ENCODE data around the gene TUBA4B. TPM values are rescaled to one million over a fixed set of nuclear protein-coding genes. Genes with fewer than 3 reads are reported as not detected.
A peak's percentile ranks its signal among the peaks of the same experiment; 100 is the strongest.

TUBA4B gene
- total RNA-seq, 1 experiment from 2014 or later: not detected

- no peak overlapping the region for H2AK5ac ChIP-seq (ENCODE audit: insufficient read length, low read length)
- no peak overlapping the region for H2AFZ ChIP-seq (ENCODE audit: low read length)
- no peak overlapping the region for H3K4ac ChIP-seq (ENCODE audit: low read depth, low read length)
- no CpG with 5 or more reads among the region's 17 CpGs for WGBS (ENCODE audit: extremely low coverage, insufficient read length, low lambda C conversion rate)
- no peaks in the 10 kb centered on the region for H4K20me1 ChIP-seq (ENCODE audit: control insufficient read depth, insufficient read depth, insufficient read length)
- no peak overlapping the region for H2BK5ac ChIP-seq (ENCODE audit: insufficient read length, low read length)
- no peaks in the 10 kb centered on the region for H3K9me3 ChIP-seq (ENCODE audit: control insufficient read depth, low read depth, low read length)
- Mint-ChIP-seq H3K4me1 (peaks cover 7 to 12% of the 10 kb centered on the region in 2 experiments), H3K9me3 (no peaks in the 10 kb centered on the region), H3K27ac (peak overlapping the region; percentile 14 to 78 (median 46); a peak in 3 of 7 replicates), H3K27me3 (ENCODE audit: low read depth) (peaks cover under 1% of the 10 kb centered on the region; the same call in 1 of the 2 replicates), H3K36me3 (ENCODE audit: insufficient read depth in 1 of 3, low read depth in 3 of 3) (peaks cover 3 to 26% (median 16%) of the 10 kb centered on the region in 3 experiments; a peak in 6 of 7 replicates), H3K4me3 (peak overlapping the region in 1 of 2 experiments; percentile 20; a peak in 2 of 5 replicates)
- no peak overlapping the region for H2BK12ac ChIP-seq (ENCODE audit: insufficient read length, low read depth, low read length)
- no peak overlapping the region for H4K5ac ChIP-seq (ENCODE audit: insufficient read length, low read depth, low read length)
- H3K9ac ChIP-seq (ENCODE audit: extremely low read depth, insufficient read length, low read length): no peak overlapping the region
- H3K79me1 ChIP-seq (ENCODE audit: insufficient read depth, low read depth, low read length, poor library complexity, severe bottlenecking): no peaks in the 10 kb centered on the region
- H4K91ac ChIP-seq (ENCODE audit: insufficient read length, low read depth, low read length): no peak overlapping the region
- H2BK15ac ChIP-seq (ENCODE audit: low read depth, low read length): no peak overlapping the region
- no peaks in the 10 kb centered on the region; the same call in 1 of the 2 replicates for H3K4me1 ChIP-seq (ENCODE audit: insufficient read depth, low read length)
- no peak overlapping the region for H3K18ac ChIP-seq (ENCODE audit: insufficient read length, low read depth, low read length)
- no peak overlapping the region for H3K14ac ChIP-seq (ENCODE audit: insufficient read depth, low read length)
- no peak overlapping the region for H3K56ac ChIP-seq (ENCODE audit: insufficient read length, low read depth, low read length)
- DNase-seq: peak; percentile 88
- H2BK120ac ChIP-seq (ENCODE audit: low read depth, low read length, poor library complexity, severe bottlenecking): no peak overlapping the region
- no peak overlapping the region for H4K8ac ChIP-seq (replicated peaks; ENCODE audit: insufficient read length, low read depth, low read length)
- H3K23me2 ChIP-seq (ENCODE audit: insufficient read length, low read depth, low read length, poor library complexity, severe bottlenecking): no peaks in the 10 kb centered on the region
- no peak overlapping the region for H3K23ac ChIP-seq (ENCODE audit: insufficient read length, low read depth, low read length)
- no peak overlapping the region for H3K27ac ChIP-seq (ENCODE audit: insufficient read length, low read depth, low read length)
- no peak overlapping the region for H3K4me2 ChIP-seq (ENCODE audit: insufficient read depth, insufficient read length, low read length)
- no peaks in the 10 kb centered on the region for H3K27me3 ChIP-seq (ENCODE audit: insufficient read depth, low read length)
- no peak overlapping the region for H2BK20ac ChIP-seq (ENCODE audit: low read depth, low read length, poor library complexity, severe bottlenecking)
- H3T11ph ChIP-seq (ENCODE audit: low read length): no peak overlapping the region
- TF ChIP-seq, protein P1, sequence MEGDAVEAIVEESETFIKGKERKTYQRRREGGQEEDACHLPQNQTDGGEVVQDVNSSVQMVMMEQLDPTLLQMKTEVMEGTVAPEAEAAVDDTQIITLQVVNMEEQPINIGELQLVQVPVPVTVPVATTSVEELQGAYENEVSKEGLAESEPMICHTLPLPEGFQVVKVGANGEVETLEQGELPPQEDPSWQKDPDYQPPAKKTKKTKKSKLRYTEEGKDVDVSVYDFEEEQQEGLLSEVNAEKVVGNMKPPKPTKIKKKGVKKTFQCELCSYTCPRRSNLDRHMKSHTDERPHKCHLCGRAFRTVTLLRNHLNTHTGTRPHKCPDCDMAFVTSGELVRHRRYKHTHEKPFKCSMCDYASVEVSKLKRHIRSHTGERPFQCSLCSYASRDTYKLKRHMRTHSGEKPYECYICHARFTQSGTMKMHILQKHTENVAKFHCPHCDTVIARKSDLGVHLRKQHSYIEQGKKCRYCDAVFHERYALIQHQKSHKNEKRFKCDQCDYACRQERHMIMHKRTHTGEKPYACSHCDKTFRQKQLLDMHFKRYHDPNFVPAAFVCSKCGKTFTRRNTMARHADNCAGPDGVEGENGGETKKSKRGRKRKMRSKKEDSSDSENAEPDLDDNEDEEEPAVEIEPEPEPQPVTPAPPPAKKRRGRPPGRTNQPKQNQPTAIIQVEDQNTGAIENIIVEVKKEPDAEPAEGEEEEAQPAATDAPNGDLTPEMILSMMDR (conservative IDR thresholded peaks at IDR 0.05): no peak
- no peaks in the 10 kb centered on the region for H3K79me2 ChIP-seq (ENCODE audit: insufficient read depth, low read length)
Observed at GRCh38 chr2:219285894-219286425, 32.9 kb downstream of the TUBA4B start.
